ENCODE data around the gene MTUS2.
A peak's percentile ranks its signal among the peaks of the same experiment; 100 is the strongest.

MTUS2 gene

DNA sequence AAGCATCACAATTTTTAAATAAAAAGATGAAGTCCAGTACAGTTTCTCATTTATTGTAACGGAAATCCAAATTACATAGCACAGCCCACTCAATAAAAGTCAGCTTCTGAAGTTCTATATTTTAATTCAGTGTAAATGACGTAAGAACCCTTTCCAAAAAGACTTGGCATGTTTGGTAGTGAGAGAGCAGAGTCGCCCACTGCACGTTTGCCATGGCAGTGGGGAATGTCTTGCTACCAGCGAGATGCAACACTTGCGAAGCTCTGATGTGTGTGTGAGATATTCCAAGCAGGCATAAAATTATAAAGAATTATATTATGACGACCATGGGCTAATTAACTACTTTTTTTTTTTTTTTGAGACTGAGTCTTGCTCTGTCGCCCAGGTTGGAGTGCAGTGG lies 585.3 kb downstream of the MTUS2 start:
- Histone ChIP-seq H3K9ac (ENCODE audit: low read depth, low read length, poor library complexity, severe bottlenecking) (no peak overlapping the region), H3K4me1 (ENCODE audit: insufficient read depth, low read length, poor library complexity, severe bottlenecking) (no peaks in the 10 kb centered on the region), H3K4me3 (ENCODE audit: low read length, poor library complexity, severe bottlenecking) (no peak overlapping the region), H3K9me3 (ENCODE audit: insufficient read depth, low read depth, low read length) (no peaks in the 10 kb centered on the region), H3K79me2 (ENCODE audit: insufficient read depth, low read length) (no peaks in the 10 kb centered on the region), H3K4me2 (ENCODE audit: low read depth, low read length, poor library complexity, severe bottlenecking) (no peak overlapping the region), H4K20me1 (ENCODE audit: insufficient read depth, low read length, poor library complexity, severe bottlenecking) (no peaks in the 10 kb centered on the region), H3F3A (ENCODE audit: low read depth) (no peaks in the 10 kb centered on the region), H3K36me3 (ENCODE audit: insufficient read depth, low read length) (no peaks in the 10 kb centered on the region), H3K9me2 (replicated peaks; ENCODE audit: low read depth, low read length) (no peaks in the 10 kb centered on the region), H3K27me3 (ENCODE audit: insufficient read depth, low read length, poor library complexity, severe bottlenecking) (no peaks in the 10 kb centered on the region), H2AFZ (ENCODE audit: low read length) (no peak overlapping the region)
- TF ChIP-seq, protein P1, sequence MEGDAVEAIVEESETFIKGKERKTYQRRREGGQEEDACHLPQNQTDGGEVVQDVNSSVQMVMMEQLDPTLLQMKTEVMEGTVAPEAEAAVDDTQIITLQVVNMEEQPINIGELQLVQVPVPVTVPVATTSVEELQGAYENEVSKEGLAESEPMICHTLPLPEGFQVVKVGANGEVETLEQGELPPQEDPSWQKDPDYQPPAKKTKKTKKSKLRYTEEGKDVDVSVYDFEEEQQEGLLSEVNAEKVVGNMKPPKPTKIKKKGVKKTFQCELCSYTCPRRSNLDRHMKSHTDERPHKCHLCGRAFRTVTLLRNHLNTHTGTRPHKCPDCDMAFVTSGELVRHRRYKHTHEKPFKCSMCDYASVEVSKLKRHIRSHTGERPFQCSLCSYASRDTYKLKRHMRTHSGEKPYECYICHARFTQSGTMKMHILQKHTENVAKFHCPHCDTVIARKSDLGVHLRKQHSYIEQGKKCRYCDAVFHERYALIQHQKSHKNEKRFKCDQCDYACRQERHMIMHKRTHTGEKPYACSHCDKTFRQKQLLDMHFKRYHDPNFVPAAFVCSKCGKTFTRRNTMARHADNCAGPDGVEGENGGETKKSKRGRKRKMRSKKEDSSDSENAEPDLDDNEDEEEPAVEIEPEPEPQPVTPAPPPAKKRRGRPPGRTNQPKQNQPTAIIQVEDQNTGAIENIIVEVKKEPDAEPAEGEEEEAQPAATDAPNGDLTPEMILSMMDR (conservative IDR thresholded peaks at IDR 0.05; ENCODE audit: low read length) = no peak
- no peak for TF ChIP-seq EZH2phosphoT487 (IDR thresholded peaks at IDR 0.05; ENCODE audit: borderline replicate concordance)

DNA sequence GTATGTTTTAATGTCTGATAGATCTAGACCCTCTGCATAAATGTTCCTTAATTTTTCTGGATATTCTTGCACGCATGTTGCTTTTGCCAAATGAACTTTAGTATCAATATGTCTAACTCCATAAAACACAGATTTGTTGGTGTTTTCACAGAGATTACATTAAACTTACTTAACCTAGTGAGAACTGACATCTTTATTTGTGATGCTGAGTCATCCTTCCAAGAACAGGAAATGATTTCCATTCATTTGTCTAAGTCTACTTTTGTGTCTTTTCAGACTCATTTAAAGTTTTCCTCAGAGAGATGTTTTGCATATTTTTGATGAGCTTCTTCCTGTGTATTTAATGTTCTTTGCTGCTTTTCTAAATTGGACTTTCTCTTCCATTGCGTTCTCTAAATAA lies 591.3 kb downstream of the MTUS2 start:
- Histone ChIP-seq H3K9me2 (replicated peaks; ENCODE audit: low read depth, low read length) (no peaks in the 10 kb centered on the region), H3F3A (ENCODE audit: low read depth) (no peaks in the 10 kb centered on the region), H3K4me1 (ENCODE audit: insufficient read depth, low read length, poor library complexity, severe bottlenecking) (no peaks in the 10 kb centered on the region), H3K36me3 (ENCODE audit: insufficient read depth, low read length) (no peaks in the 10 kb centered on the region), H3K9ac (ENCODE audit: low read depth, low read length, poor library complexity, severe bottlenecking) (no peak overlapping the region), H3K4me3 (ENCODE audit: low read length, poor library complexity, severe bottlenecking) (no peak overlapping the region), H3K4me2 (ENCODE audit: low read depth, low read length, poor library complexity, severe bottlenecking) (no peak overlapping the region), H3K79me2 (ENCODE audit: insufficient read depth, low read length) (no peaks in the 10 kb centered on the region), H4K20me1 (ENCODE audit: insufficient read depth, low read length, poor library complexity, severe bottlenecking) (no peaks in the 10 kb centered on the region), H2AFZ (ENCODE audit: low read length) (no peak overlapping the region), H3K9me3 (ENCODE audit: insufficient read depth, low read depth, low read length) (no peaks in the 10 kb centered on the region), H3K27me3 (ENCODE audit: insufficient read depth, low read length, poor library complexity, severe bottlenecking) (no peaks in the 10 kb centered on the region)
- TF ChIP-seq, protein P1 (conservative IDR thresholded peaks at IDR 0.05; ENCODE audit: low read length) = no peak
- TF ChIP-seq EZH2phosphoT487 (IDR thresholded peaks at IDR 0.05; ENCODE audit: borderline replicate concordance) = no peak

GRCh38 chr13:29418026-29418425 lies 597.9 kb downstream of the MTUS2 start:
- H3F3A ChIP-seq (ENCODE audit: low read depth) = no peaks in the 10 kb centered on the region
- H4K20me1 ChIP-seq (ENCODE audit: insufficient read depth, low read length, poor library complexity, severe bottlenecking) = no peaks in the 10 kb centered on the region
- no peaks in the 10 kb centered on the region for H3K36me3 ChIP-seq (ENCODE audit: insufficient read depth, low read length)
- H3K79me2 ChIP-seq (ENCODE audit: insufficient read depth, low read length) = no peaks in the 10 kb centered on the region
- TF ChIP-seq, protein P1 (conservative IDR thresholded peaks at IDR 0.05; ENCODE audit: low read length) = peak; percentile 50
- TF ChIP-seq EZH2phosphoT487 (IDR thresholded peaks at IDR 0.05; ENCODE audit: borderline replicate concordance) = no peak
- no peak overlapping the region for H3K4me2 ChIP-seq (ENCODE audit: low read depth, low read length, poor library complexity, severe bottlenecking)
- no peaks in the 10 kb centered on the region for H3K27me3 ChIP-seq (ENCODE audit: insufficient read depth, low read length, poor library complexity, severe bottlenecking)
- H2AFZ ChIP-seq (ENCODE audit: low read length) = no peak overlapping the region
- H3K9ac ChIP-seq (ENCODE audit: low read depth, low read length, poor library complexity, severe bottlenecking) = no peak overlapping the region
- no peaks in the 10 kb centered on the region for H3K9me2 ChIP-seq (replicated peaks; ENCODE audit: low read depth, low read length)
- no peak overlapping the region for H3K4me3 ChIP-seq (ENCODE audit: low read length, poor library complexity, severe bottlenecking)
- H3K9me3 ChIP-seq (ENCODE audit: insufficient read depth, low read depth, low read length) = no peaks in the 10 kb centered on the region
- H3K4me1 ChIP-seq (ENCODE audit: insufficient read depth, low read length, poor library complexity, severe bottlenecking) = no peaks in the 10 kb centered on the region
